Skeletal muscle tissue (tissue), 4 donors: ENCODE results near the gene CSNK2A1. TPM values are rescaled to one million over a fixed set of nuclear protein-coding genes. Genes with fewer than 3 reads are reported as not detected.
A peak's percentile ranks its signal among the peaks of the same experiment; 100 is the strongest.

Source experiments
- H3K27ac ChIP-seq: one replicate; pipeline ENCODE4 v1.7.0; 2013; ENCODE audit warnings: mild to moderate bottlenecking, low read depth, low read length, inconsistent platforms
- H3K27me3 ChIP-seq, 3 donors: one replicate each; pipeline ENCODE4 v1.7.0; 2013; ENCODE audit warnings: low read length in 3 of 3; ENCODE audit not compliant: control insufficient read depth in 3 of 3, insufficient read depth in 3 of 3
- H3K36me3 ChIP-seq, 3 donors: one replicate each; pipeline ENCODE4 v1.7.0; 2013; ENCODE audit warnings: low read length in 3 of 3; ENCODE audit not compliant: control insufficient read depth in 3 of 3, insufficient read depth in 3 of 3
- H3K4me1 ChIP-seq, 3 donors: one replicate each; pipeline ENCODE4 v1.7.0; 2013; ENCODE audit warnings: low read length in 3 of 3, mild to moderate bottlenecking in 3 of 3; ENCODE audit not compliant: control insufficient read depth in 3 of 3, insufficient read depth in 3 of 3
- H3K4me3 ChIP-seq, 3 donors: one replicate each; pipeline ENCODE4 v1.7.0; 2013; ENCODE audit warnings: low read length in 3 of 3
- H3K9ac ChIP-seq, 3 donors: one replicate each; pipeline ENCODE4 v1.7.0; 2013; ENCODE audit warnings: low read length in 3 of 3, mild to moderate bottlenecking in 3 of 3, moderate library complexity in 2 of 3, low read depth in 1 of 3
- H3K9me3 ChIP-seq, 3 donors: one replicate each; pipeline ENCODE4 v1.7.0; 2013; ENCODE audit warnings: low read length in 3 of 3; ENCODE audit not compliant: control insufficient read depth in 3 of 3
- total RNA-seq: library from RNA; depleted of rRNA; stranded (reverse); fragments of >200 nt; gene quantifications from one replicate; pipeline ENCODE4 v1.2.3, GENCODE V29; 2014
- donor health status: Osteomylitis.

The CSNK2A1 gene
- total RNA-seq, 1 donor from 2014 or later = 112 TPM

GRCh38 chr20:550611-551010 is 7.0 kb upstream of the CSNK2A1 start:
- Histone ChIP-seq H3K4me1 (no peaks in the 10 kb centered on the region), H3K9ac (no peak overlapping the region), H3K36me3 (no peaks in the 10 kb centered on the region), H3K27me3 (peaks cover 0 to 9% (median 3%) of the 10 kb centered on the region in 3 donors), H3K27ac (no peak overlapping the region), H3K9me3 (no peaks in the 10 kb centered on the region), H3K4me3 (no peak overlapping the region)

GRCh38 chr20:549722-550496 is 6.3 kb upstream of the CSNK2A1 start:
- Histone ChIP-seq H3K27me3 (peaks cover 0 to 3% (median 3%) of the 10 kb centered on the region in 3 donors), H3K27ac (no peak overlapping the region), H3K4me3 (no peak overlapping the region), H3K4me1 (no peaks in the 10 kb centered on the region), H3K36me3 (no peaks in the 10 kb centered on the region), H3K9ac (no peak overlapping the region), H3K9me3 (no peaks in the 10 kb centered on the region)

DNA sequence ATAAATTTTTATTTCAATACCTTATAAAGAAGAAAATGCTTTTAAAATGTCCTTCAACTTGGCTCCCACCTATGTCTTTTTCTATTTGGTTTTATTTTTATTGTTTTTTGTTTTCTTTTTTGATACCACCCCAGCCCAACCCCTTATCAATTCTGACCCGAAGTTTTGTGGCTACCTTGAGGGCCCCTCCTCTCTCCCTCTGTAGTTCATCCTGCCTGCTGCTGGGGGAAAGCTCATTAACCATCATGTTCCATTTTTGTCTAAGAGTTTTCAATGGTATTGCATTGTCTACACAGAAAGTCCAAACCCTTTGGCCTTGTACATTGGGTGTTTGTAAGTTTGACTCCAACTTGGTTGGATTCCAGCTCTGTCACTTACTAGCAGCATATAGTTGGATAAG is 5.3 kb upstream of the CSNK2A1 start:
- Histone ChIP-seq H3K4me1 (peaks cover 3 to 6% (median 3%) of the 10 kb centered on the region in 3 donors), H3K9me3 (no peaks in the 10 kb centered on the region), H3K36me3 (no peaks in the 10 kb centered on the region), H3K9ac (no peak overlapping the region), H3K4me3 (no peak overlapping the region), H3K27me3 (peaks cover 0 to 3% (median 3%) of the 10 kb centered on the region in 3 donors), H3K27ac (no peak overlapping the region)

DNA sequence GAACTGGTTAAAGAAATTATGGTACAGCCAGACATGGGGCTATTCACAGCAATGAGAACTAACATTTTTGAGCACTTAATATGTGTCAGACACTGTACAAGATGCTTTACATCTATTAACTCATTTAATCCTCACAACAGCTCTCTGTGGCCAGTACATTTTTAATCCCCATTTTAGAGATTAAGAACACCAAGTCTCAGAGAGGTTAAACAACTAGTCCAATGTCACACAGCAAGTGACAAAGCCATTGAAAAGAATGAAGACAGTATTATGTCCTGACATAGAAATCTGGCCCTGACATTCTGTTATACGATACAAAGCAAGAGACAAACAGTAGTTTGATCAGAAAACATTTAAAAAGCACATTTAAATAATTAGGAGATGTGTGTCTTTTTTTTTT is 3.8 kb upstream of the CSNK2A1 start:
- Histone ChIP-seq H3K4me3 (no peak overlapping the region), H3K27me3 (peaks cover 0 to 3% (median 3%) of the 10 kb centered on the region in 3 donors), H3K9me3 (no peaks in the 10 kb centered on the region), H3K4me1 (peaks cover 3 to 7% (median 6%) of the 10 kb centered on the region in 3 donors), H3K9ac (no peak overlapping the region), H3K36me3 (no peaks in the 10 kb centered on the region), H3K27ac (no peak overlapping the region)

DNA sequence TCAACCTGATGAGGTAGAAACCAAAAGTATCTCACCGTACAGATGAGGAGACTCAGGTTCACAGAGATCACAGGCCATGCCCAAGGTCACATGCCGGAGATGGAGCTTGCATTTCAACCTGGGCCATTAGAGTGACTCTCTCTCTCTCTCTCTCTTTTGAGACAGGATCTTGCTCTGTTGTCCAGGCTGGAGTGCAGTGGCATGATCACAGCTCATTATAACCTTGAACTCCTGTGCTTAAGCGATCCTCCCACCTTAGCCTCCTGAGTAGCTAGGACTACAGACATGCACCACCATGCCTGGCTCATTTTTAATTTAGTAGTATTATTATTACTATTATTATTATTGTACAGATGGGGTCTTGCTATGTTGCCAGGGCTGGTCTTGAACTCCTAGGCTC is 2.8 kb upstream of the CSNK2A1 start:
- H3K27ac ChIP-seq = no peak overlapping the region
- H3K36me3 ChIP-seq = no peaks in the 10 kb centered on the region
- H3K4me1 ChIP-seq = peaks cover 9 to 17% (median 13%) of the 10 kb centered on the region in 3 donors
- no peak overlapping the region for H3K9ac ChIP-seq
- H3K9me3 ChIP-seq = no peaks in the 10 kb centered on the region
- no peak overlapping the region for H3K4me3 ChIP-seq
- peaks cover 0 to 3% (median 3%) of the 10 kb centered on the region in 3 donors for H3K27me3 ChIP-seq

DNA sequence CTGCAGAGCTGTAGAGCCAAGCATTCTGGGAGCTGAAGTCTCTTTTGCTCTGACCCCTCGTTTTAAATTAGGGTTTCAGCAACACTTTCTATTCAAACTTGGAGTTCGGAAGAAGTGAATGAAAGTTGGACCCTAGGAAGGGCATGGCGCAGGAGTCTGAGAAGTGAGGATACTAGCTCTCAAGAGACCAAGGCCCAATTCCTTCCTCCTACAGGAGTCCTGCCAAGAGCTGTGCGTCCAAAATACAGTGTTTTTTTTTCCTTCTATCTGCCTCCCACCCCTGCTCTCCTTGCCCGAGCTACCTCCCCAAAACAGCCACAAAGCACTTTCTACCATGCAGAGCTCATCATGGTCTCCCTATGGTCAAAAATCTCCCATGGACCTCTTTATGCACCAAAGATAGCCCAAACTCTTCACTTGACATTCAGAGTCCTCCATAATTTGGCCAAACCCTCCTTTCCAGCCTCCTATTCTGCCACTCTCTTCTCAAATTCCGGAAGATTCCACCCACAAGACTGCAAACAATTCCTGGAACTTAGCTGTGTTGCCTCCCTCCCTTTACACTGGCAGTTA is 649 bp upstream of the CSNK2A1 start:
- Histone ChIP-seq H3K36me3 (no peaks in the 10 kb centered on the region), H3K4me1 (peaks cover 9 to 33% (median 24%) of the 10 kb centered on the region in 3 donors), H3K4me3 (peak overlapping the region; percentile 83 to 88 (median 87)), H3K9me3 (no peaks in the 10 kb centered on the region), H3K27me3 (no peaks in the 10 kb centered on the region), H3K27ac (peak overlapping the region; percentile 90), H3K9ac (peak overlapping the region in 2 of 3 donors; percentile 91 to 94)

- no peaks in the 10 kb centered on the region for H3K27me3 ChIP-seq
- peak overlapping the region; percentile 88 to 94 (median 91) for H3K9ac ChIP-seq
- no peaks in the 10 kb centered on the region for H3K36me3 ChIP-seq
- peaks cover 9 to 33% (median 24%) of the 10 kb centered on the region in 3 donors for H3K4me1 ChIP-seq
- peak overlapping the region; percentile 90 for H3K27ac ChIP-seq
- no peaks in the 10 kb centered on the region for H3K9me3 ChIP-seq
- H3K4me3 ChIP-seq = peak overlapping the region; percentile 83 to 88 (median 87)
Measured at GRCh38 chr20:542777-543368, 717 bp downstream of the CSNK2A1 start.

- H3K27ac ChIP-seq = no peak overlapping the region
- H3K36me3 ChIP-seq = no peaks in the 10 kb centered on the region
- H3K9ac ChIP-seq = no peak overlapping the region
- peaks cover 14 to 35% (median 35%) of the 10 kb centered on the region in 3 donors for H3K4me1 ChIP-seq
- H3K9me3 ChIP-seq = no peaks in the 10 kb centered on the region
- no peak overlapping the region for H3K4me3 ChIP-seq
- H3K27me3 ChIP-seq = no peaks in the 10 kb centered on the region
Measured at GRCh38 chr20:540391-541201, 3.0 kb downstream of the CSNK2A1 start.

DNA sequence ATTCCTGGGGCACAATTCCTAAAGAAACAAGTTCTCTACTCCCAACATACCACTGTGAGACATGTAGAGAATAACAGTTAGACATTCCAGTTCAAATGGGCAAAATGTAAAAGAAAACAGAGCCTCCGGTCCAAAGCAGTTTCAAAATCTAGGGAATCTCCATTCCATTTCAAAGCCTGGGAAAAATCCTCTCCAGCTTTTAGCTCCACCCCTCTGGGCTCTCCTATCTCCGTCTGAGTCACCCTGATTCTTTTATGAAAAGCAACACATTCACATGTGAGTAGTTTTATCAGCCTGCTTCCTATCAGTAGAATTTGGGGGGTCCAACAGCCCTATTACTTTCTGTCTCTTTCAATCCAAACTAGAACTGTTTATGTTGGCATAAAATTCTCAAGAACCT is 3.7 kb downstream of the CSNK2A1 start:
- peaks cover 14 to 35% (median 35%) of the 10 kb centered on the region in 3 donors for H3K4me1 ChIP-seq
- no peaks in the 10 kb centered on the region for H3K9me3 ChIP-seq
- H3K36me3 ChIP-seq = no peaks in the 10 kb centered on the region
- no peak overlapping the region for H3K4me3 ChIP-seq
- H3K27me3 ChIP-seq = no peaks in the 10 kb centered on the region
- H3K27ac ChIP-seq = no peak overlapping the region
- no peak overlapping the region for H3K9ac ChIP-seq
